GM12872 (cell line): ENCODE results near the gene CEMIP.

Experiments used
- CTCF ChIP-seq: IDR thresholded peaks from 3 replicates; pipeline ENCODE4 v1.5.1; 2011; ENCODE audit warnings: low read depth, mild to moderate bottlenecking, low read length, moderate library complexity; ENCODE audit not compliant: insufficient read depth

The CEMIP gene

DNA sequence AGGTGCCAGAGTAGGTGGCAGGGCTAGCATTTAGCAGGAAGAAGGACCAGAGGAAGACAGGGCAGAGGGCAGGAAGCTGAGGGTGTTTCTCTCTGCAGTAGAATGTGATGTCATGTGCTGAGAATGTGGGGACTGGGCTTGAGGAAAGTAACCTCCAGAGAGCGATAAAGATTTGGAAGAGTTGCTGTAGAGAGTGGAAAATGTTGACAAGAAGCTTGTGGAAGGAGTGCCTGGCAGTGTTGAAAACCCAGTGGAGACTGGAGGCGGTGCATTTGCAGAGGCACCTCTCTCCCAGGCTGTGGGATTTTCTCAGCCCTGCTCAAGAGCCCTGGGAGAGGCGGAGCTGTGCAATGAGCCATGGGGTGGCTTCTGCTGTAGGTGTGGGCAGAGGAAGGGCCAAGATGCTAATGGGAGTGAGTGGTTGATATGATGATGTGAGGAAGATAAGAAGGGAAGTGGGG, 155.6 kb downstream of the CEMIP start:
- no peak for TF ChIP-seq CTCF

DNA sequence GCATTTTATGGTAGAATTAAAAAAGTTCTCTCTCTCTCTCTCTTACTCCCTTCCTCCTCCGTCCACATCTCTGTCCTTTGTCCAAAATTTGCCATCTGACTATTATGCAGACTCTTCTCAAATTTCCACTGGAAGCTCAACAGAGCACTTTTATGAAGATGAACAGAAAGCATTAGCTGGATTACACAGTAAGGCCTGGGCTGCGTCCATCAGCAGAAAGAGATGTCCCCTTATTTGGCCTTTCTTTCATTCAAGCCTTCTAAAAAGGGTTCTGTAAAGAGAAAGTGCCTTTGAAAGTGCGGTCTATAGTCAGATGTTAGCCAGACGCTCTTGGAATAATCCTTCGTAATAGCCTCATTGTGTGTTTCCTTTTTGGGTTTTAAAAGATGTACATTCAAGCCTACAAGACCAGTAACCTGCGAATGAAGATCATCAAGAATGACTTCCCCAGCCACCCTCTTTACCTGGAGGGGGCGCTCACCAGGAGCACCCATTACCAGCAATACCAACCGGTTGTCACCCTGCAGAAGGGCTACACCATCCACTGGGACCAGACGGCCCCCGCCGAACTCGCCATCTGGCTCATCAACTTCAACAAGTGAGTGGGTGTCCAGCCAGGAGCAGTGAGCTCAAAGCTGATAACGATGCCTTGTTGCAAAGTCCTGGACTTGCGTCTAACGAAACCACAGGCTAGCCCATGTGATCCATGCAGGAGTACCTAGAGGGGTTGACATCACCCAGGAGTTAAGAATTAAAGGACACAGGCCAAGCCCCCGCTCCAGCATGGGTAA, 157.3 kb downstream of the CEMIP start:
- no peak for TF ChIP-seq CTCF

DNA sequence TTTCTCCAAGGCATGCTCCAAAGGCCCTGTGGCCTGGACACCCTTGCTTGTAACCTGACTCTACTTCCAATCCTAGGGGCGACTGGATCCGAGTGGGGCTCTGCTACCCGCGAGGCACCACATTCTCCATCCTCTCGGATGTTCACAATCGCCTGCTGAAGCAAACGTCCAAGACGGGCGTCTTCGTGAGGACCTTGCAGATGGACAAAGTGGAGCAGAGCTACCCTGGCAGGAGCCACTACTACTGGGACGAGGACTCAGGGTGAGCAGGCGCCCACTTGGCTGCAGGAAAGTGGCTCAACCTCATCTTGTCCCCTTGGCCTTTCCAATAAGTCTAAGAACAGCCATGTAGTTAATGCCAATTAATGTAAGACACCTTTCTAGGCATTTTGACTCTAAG, 158.5 kb downstream of the CEMIP start:
- no peak for TF ChIP-seq CTCF

DNA sequence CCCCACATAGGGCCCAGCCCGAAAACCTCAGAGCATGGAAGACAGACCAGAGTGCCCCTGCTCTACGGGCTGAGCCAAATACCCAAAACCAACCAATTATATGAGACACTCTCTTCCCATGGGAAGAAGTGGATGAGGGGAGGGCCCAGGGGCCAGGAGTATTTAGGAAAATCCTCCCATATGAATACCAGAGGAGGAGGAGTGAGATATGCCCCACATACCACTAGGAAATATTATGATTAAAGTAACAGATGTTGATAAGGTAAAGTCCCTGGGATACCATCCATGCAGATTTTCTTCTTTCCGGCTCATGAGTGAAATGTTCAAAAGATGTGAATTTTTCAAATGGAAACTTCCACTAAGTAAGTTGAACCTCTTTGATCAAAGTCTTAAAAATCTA, 160.0 kb downstream of the CEMIP start:
- no peak for TF ChIP-seq CTCF

DNA sequence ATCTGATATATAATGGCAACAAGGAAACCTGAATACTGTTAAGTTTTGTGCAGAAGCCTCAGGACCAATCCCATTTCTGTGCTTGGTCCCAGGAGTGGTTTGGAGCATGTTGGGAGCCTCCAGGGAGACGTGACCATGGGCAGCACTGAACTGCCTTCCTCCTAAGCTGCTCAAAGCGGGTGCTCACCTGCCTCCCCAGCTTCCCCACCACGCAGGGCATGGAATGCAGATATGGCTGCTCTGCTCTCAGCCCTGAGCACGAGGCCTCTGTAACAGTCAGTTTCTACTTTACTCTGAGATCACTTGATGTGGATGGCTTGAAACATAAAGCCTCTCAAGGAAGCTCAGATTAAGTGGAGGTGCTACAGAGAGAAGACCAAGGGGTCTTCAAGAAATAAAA, 161.2 kb downstream of the CEMIP start:
- no peak for TF ChIP-seq CTCF

DNA sequence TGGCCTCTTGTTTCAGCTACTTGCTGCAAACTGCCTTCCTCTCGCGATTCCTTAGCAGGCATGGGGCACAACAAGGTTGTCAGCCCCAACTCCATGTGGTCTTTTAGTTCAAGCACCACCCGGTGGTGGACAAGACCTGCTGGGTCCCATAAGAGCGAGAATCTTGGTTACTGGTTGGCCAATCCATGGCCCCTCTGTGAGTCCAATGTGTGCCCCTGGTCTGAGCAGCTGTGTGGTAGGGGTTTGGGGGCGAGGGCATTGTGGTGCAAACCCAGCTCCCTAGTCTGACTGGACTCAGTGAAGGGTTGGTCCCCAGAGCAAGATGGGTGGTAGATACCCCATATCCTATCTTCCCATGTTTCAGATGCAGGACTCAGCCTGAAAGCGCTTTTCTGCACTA, 161.7 kb downstream of the CEMIP start:
- no peak for TF ChIP-seq CTCF

DNA sequence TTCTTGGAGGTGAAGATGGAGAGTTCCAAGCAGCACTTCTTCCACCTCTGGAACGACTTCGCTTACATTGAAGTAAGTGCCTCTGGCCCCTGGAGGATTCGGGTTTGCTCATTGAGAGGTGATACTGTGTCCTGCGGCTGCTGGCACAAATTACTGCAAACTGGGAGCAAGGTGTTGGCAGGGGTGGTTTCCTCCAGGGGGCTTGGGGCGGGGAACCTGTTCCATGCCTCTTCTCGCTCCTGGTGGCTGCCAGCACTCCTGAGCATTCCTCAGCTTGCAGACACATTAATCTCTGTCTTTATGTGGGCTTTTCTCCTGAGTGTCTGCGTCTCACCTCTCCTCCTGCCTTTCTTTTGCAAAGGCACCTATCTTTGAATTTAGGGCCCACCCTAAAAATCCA, 163.1 kb downstream of the CEMIP start:
- no peak for TF ChIP-seq CTCF
